GM19463 (cell line): ENCODE data around the gene PPIP5K2.
A peak's percentile ranks its signal among the peaks of the same experiment; 100 is the strongest.
"Not testable (repeated sequence)": the region's sequence is repeated elsewhere in the genome, so short reads cannot be mapped to it uniquely, and the experiment has no call there.

Source experiments
- ATAC-seq: cut with Tn5 transposase; IDR thresholded peaks from one replicate; pipeline ENCODE4 v1.9.1; 2021; ENCODE audit warnings: mild to moderate bottlenecking, moderate library complexity; ENCODE audit not compliant: unreplicated experiment

PPIP5K2 gene

GRCh38 chr5:103119765-103120606, at the start of gene PPIP5K2, which contains the start of gene GIN1:
Gene PPIP5K2, plus strand, starts transcription at chr5:103120301. Its CDS starts 9,289 bp downstream, at chr5:103129590.
Gene GIN1, minus strand, starts transcription at chr5:103120138. Its CDS starts 11,431 bp downstream, at chr5:103108707.
- peak; percentile 88 for ATAC-seq

DNA sequence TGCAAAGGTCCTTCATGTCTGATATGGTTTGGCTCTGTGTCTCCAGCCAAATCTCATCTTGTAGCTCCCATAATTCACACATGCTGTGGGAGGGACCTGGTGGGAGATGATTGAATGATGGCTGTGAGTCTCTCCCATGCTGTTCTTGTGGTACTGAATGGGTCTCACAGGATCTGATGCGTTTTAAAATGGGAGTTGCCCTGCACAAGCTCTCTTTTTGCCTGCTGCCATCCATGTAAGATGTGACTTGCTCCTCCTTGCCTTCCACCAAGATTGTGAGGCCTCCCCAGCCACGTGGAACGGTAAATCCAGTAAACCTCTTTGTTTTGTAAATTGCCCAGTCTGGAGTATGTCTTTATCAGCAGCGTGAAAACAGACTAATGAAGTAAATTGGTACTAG, 46.6 kb upstream of the PPIP5K2 start:
- not testable (repeated sequence) for ATAC-seq

GRCh38 chr5:103075442-103075841, 44.7 kb upstream of the PPIP5K2 start:
- ATAC-seq = no peak

DNA sequence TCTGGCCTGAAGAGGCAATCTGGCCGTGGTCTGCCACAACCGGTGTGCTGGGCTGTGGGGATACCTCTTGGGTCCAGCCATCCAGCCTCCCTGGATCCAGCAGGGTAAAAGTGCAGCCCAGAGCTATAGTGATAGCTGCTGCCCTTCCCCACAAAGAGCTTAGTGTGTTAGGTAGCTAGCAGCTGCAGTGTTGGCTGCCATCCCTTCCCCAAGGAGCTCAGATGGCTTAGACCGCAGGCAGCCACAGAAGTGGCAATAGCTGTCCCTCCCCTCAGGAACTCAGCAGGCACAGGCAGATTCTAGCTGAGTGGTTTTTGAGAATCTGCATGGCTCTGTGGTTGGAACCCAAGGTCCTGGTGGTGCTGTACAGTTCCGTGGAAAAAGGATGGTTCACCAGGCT, 40.3 kb upstream of the PPIP5K2 start:
- ATAC-seq = no peak

DNA sequence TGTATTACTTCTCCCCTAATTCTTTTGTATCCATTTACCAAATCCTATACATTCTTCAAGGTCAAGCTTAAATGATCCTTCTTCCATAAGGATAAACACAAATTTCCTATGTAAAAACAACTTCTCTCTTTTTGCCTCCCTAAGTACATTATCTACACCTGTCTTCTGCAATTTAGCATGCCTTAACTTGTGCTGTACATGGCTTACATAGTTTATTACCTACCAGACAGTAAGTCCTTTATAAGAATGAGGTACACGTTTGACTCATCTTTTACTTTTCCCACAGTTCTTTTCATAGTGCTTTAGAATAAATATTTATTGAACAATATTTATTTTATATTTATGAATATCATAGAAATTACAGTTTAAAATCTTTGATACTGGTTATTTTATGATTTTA, 33.6 kb upstream of the PPIP5K2 start:
- ATAC-seq = no peak

GRCh38 chr5:103089272-103089671, 30.8 kb upstream of the PPIP5K2 start:
- ATAC-seq = no peak

DNA sequence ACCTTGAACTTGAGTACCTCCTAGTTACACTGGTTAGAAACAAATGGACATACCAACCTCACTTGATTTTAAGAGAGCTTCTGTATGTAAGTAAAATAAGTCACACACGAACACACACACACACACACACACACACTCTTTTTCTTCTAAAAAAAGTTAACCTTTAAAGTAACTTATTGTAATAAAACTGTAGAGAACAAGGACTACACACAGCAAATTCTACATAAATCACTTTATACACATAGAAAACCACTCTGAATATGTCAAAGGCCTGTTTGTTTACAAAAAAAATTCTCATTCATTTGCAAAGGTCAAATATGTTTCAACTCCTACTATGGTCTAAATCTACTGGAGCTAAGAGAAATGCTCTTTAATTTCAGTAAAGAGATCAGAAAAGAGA, 29.3 kb upstream of the PPIP5K2 start:
- ATAC-seq = no peak

DNA sequence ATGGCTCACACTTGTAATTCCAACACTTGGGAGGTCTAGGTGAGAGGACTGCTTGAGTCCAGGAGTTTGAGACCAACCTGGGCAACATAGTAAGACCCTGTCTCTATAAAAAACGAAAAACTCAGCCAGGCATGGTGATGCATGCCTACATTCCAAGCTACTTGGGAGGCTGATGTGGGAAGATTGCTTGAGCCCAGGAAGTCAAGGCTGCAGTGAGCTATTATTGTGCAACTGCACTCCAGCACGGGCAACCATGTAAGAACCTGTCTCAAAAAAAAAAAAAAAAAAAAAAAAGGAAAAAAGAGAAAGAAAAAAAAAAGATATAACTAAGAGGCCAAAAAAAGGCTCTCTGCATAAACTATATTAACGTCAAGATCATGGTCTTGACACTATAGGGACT, 27.4 kb upstream of the PPIP5K2 start:
- ATAC-seq = no peak

GRCh38 chr5:103093727-103094126, 26.4 kb upstream of the PPIP5K2 start:
- no peak for ATAC-seq

GRCh38 chr5:103094737-103095136, 25.4 kb upstream of the PPIP5K2 start:
- ATAC-seq = no peak

- ATAC-seq = no peak
Measured at GRCh38 chr5:103098993-103099392, 21.1 kb upstream of the PPIP5K2 start.

DNA sequence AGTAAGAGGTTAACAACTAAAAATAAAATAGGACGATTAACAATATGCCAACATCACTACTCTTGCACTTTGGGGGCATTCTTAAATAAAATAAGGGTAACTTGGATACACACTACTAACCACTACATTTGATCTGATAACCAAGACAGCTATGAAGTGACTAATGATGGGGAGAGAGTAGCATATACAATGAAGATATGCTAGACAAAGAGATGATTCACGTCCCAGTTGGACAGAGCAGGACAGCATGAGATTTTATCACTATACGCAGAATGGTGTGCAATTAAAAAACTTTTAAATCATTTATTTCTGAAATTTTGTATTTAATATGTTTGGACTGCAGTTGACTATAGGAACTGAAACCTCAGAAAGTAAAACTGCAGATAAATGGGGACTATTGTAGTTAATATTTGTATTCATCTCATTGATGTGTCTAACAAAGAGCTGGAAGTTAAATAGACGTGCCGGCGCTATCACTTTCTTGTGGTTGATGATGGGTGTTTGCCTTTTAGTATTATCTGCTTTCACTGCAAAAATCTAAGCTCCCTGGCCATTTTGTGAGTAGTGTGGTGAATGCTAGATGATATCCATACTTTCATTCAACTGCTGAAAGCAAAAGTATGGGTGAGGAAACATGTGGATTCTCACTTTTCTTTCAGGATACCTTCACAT, 18.9 kb upstream of the PPIP5K2 start:
- no peak for ATAC-seq

DNA sequence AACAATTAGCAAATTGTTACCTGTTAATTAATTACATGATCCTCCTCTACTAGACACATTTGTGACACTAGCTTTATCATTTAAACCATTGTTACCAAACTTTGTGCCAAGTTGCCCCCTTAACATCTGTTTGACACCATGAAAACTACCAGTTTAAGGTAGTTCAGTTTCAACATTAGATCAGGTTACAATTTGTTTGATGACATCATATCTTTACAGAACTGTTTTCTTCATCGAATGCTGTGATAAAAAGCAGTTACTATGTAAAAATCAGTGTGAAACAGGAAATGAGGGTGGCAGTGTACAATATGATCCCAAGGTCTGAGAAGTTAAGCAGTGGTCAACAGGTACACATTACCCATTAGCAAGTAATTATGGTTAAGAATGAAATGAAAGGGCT, 17.9 kb upstream of the PPIP5K2 start:
- ATAC-seq = no peak

DNA sequence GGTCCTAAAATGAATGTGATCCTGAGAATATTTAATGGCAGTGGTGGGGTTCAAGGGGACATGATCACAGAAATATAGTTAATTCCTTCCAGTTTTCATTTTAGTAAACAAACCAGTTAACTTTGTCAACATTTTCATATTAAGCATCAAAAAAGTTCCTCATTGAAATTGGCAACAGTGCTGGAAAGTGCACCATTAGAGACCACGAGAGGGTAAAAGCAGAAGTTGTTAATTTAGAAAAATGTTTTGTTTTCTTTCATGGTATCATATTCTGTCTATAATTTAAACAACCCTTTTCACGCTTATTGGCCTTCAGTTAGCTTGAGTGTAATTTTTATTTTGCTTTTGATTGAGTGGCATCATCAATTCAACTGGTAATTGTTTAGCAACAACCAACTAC, 12.0 kb upstream of the PPIP5K2 start:
- no peak for ATAC-seq

- no peak for ATAC-seq
Measured at GRCh38 chr5:103109277-103109676, 10.8 kb upstream of the PPIP5K2 start.

DNA sequence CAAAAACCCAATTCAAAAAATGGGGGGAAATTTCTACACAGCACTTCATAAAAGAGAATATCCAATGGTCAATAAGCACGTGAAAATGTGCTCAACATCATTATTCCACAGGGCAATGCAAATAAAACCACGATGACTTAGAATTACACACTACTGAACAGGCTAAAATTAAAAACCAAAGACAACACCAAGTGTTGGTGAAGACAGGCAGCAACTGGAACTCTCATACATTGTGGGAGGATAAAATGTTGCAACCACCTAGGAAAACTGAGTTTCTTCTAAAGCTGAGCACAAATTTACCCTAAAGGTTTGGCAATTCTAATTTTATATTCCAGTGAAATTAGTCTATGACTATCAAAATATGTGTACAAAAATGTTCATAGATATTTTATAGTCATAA, 9.7 kb upstream of the PPIP5K2 start:
- ATAC-seq = no peak

DNA sequence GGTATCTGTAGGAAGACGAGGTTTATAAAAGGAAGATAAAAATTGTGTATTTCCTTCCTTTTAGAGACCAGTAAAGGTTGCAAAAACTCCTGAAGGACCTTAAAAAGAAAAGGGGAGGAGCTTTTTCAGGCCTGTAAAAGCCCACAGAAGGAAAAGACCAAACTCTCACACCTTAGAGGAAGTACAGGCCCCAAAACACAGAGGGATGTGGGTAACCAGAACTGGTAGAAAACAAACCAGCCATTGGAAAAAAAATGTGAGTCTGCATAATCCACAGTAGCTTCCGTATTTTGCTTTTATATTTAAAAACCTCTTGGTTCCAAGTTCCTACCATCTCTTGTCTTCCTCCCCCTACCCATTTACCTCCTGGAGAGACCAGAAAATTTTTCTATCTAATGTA, 8.6 kb upstream of the PPIP5K2 start:
- no peak for ATAC-seq

DNA sequence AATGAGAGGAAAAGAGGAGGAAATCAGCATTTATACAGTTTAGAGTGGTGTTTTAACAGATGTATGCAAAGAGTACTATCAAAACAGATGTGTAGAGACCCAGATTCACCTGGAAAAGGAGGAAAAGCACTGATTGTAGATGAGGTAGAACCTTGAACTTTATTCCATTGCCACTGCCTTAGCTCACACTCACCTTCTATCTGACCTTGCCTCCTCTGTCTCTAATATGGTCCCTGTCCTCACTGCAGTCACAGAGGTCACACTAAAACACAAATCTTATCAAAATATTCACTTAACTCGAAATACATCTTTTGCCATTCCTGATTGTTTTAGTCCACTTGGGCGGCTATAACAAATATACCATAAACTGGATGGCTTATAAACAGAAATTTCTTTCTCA, 7.2 kb upstream of the PPIP5K2 start:
- no peak for ATAC-seq

GRCh38 chr5:103114440-103114839, 5.7 kb upstream of the PPIP5K2 start:
- ATAC-seq = no peak

DNA sequence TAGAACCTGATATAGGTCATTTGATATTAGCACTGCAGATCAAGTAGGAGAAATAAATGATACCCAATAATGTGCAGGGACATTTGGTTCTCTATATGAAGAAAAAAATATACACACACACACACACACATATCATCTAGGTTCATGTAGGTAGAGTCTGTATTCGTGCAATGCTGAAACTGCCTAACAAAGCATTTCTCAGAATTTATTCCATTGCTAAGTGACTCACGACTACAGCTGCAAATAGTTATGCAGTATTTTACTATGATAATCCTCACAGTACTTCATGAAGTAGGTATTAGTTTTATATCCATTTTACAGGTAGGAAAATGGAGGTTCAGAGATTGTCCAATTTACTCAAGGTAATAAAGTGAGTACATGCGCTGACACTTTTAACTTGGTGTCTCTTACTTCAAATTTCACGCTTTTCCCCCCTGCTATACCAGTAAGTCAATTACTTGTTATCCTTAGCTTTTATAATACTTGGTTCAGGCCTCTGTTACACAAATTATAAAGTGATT, 2.6 kb upstream of the PPIP5K2 start:
- ATAC-seq = no peak

DNA sequence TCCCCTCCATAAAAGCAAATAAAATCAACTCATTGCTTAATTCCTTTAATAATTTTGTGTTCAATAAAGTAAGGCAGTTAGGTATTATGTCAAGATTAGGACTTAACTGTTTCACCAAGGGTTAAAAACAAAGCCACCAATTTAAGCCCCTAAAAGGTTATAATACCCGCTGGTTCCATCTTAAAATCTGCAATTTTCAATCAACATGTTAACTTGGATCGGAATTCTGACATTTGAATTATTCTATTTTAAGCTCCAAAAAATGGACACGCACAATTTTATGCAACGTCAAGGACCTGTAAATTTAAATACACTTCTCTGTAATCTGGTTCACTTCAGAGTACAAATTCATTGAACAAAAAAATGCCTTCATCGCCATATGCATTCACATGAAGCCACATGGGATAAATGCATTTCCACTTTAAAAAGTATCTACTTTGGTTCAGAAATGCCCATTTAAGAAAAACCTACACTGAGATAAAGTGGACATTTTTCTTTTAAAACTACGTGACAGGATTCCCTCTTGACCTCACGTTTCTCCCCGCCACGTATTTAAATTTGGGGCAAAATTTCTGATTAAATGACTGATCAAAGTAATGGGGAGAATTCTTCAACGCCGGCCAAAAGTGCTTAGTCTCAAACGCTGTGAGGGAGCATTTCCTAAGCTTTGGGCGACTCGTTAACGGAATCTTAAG, 884 bp upstream of the PPIP5K2 start:
- ATAC-seq = no peak
